Skeletal muscle cell (primary cell): ENCODE data around the gene SLC35A4.
A peak's percentile ranks its signal among the peaks of the same experiment; 100 is the strongest.
"Not testable (repeated sequence)": the region's sequence is repeated elsewhere in the genome, so short reads cannot be mapped to it uniquely, and the experiment has no call there.

Source experiments
- DNase-seq: peaks from one replicate; pipeline ENCODE4 v3.0.0-alpha.2; 2010; ENCODE audit warnings: low read depth
- H3K4me3 ChIP-seq: 2 replicates; pipeline ENCODE4 v1.5.1; 2011; ENCODE audit warnings: low read depth, mild to moderate bottlenecking, control low read depth, low read length, moderate library complexity

Gene SLC35A4

GRCh38 chr5:140579188-140579747, 14.6 kb downstream of the SLC35A4 start:
- not testable (repeated sequence) for H3K4me3 ChIP-seq, DNase-seq

DNA sequence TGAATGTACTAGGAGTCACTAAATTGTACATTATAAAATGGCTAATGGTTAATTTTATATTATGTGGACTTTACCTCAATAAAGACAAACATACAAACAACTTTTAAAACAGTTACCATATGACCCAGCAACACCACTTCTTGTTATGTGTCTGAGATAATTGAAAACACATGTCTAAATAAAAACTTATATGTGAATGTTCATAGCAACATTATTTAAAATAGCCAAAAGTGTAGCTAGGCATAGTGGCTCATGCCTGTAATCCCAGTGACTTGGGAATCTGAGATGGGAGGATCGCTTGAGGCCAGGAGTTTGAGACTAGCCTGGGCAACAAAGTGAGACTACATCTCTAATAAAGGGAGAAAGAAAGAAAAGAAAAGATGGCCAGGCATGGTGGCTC, 22.9 kb downstream of the SLC35A4 start:
- no peak overlapping the region for H3K4me3 ChIP-seq
- no peak for DNase-seq

DNA sequence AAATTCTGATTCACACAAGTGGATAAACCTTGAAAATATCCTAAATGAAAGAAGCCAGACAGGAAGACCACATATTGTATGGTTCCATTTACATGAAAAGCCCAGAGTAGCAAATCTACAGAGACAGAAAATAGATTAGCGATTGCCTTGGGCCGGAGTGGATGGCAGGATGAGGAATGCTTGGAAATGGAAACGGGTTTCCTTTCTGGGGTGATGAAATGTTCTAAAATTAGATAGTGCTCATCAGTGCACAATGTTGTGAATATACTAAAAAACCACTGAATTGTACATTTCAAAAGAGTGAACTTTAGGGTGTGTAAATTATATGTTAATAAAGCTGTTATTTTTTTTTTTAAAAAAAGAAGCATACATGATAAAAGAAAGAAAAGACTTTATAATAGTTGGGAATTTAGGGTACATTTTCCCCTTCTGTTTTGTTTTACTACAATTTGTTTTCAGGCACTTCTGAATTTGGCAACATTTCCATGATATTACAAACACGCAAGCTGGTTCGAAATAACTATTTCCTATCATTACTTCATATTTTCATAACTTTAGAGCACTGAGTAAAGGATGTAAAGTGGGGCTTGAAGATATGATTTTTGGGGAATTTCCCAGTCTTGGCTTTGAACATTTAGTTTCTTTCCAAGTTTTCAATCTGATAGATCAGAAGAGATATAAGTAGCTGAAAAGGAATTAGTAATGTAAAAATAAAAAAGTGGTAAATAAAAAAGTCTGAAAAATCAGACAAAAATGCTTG, 23.9 kb downstream of the SLC35A4 start:
- no peak for DNase-seq
- H3K4me3 ChIP-seq, result no peak overlapping the region

- DNase-seq, result no peak
Observed at GRCh38 chr5:140590861-140591260, 26.2 kb downstream of the SLC35A4 start.

GRCh38 chr5:140591747-140592372, 27.2 kb downstream of the SLC35A4 start:
- H3K4me3 ChIP-seq, result no peak overlapping the region
- DNase-seq, result peak; percentile 13

More at GRCh38 chr5:140590861-140591260, 26.2 kb downstream of the SLC35A4 start:
- H3K4me3 ChIP-seq, result no peak overlapping the region

GRCh38 chr5:140593070-140593469, 28.4 kb downstream of the SLC35A4 start:
- DNase-seq, H3K4me3 ChIP-seq: not testable (repeated sequence)

DNA sequence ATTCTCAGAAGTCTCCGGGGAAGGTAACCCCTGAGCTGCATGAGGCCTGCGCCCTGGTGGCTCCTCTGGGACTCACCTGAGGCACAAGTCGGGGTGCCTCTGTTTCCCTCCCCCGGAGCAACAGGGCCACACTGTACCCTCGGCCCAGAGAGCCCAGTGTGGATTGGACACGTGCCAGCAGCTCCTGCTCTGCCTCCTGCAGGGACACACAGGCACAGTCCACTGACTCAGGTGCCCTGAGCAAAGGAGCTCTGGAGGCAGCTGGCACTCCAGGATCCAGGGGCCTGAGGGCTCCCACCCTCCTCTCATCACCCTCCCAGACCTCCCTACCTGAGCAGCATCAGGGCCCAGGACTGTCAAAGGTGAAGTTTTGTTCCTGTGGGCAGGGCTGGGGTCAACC, 29.5 kb downstream of the SLC35A4 start:
- no peak for DNase-seq
- H3K4me3 ChIP-seq, result no peak overlapping the region

GRCh38 chr5:140595538-140596300, 31.1 kb downstream of the SLC35A4 start:
- H3K4me3 ChIP-seq, result no peak overlapping the region
- DNase-seq, result no peak

- no peak for DNase-seq
- H3K4me3 ChIP-seq, result no peak overlapping the region
Observed at GRCh38 chr5:140596321-140596741, 31.7 kb downstream of the SLC35A4 start.

DNA sequence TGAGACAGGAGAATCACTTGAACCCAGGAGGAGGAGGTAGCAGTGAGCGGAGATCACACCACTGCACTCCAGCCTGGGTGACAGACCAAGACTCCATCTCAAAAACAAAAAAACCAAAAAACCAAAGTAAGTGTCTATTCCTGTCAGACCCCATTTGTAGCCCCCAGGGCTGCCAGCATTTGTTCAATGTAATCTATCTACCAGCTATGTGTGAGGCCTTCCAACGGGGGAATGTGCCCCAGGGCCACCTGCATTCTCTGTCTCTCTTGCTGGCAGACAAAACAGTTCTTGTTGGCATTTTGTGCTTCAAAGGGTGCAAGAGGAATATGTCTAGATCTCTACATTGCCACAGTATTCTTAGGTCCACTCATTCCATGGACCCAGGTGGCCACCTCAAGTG, 34.2 kb downstream of the SLC35A4 start:
- H3K4me3 ChIP-seq, result no peak overlapping the region
- no peak for DNase-seq

GRCh38 chr5:140600096-140600495, 35.5 kb downstream of the SLC35A4 start:
- no peak for DNase-seq
- H3K4me3 ChIP-seq, result no peak overlapping the region

DNA sequence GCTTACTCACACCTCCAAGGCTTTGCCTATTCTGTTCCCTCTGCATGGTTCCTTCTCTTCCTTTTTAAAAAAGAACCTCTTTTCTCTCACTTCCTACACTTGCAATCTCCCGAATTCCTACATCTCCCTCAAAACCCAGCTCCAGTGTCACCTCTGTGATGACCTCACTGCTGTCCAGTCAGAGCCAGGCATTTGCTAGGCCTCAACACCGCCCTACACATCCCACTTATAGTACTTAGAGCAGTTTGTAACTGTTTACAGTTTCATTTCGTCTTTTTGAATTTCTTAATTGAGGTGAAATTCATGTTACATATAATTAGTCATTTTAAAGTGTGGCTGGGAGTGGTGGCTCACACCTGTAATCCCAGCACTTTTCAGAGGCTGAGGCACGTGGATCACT, 37.5 kb downstream of the SLC35A4 start:
- DNase-seq, result no peak
- no peak overlapping the region for H3K4me3 ChIP-seq

DNA sequence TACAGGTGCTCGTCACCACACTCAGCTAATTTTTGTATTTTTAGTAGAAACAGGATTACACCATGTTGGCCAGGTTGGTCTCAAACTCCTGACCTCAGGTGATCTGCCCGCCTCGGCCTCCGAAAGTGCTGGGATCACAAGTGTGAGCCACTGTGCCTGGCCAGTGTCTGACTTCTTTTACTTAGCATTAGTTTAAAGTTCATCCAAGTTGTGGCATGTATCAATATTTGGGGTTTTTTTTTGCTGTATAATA, 38.7 kb downstream of the SLC35A4 start:
- not testable (repeated sequence) for DNase-seq, H3K4me3 ChIP-seq

DNA sequence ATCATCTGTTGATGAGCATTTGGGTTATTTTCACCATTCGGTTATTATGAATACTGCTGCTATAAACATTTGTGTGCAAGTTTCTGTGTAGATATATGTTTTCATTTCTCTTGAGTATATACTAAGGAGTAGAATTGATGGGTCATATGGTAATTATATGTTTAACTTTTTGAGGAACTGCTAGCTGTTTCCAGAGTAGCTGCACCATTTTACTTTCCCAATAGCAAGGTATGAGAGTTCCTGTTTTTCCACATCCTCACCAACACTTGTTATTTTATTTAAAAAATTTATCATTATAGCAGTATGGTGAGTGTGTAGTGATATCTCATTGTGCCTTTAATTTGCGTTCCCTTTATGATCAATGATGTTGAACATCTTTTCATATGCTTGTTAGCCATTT, 39.1 kb downstream of the SLC35A4 start:
- no peak overlapping the region for H3K4me3 ChIP-seq
- DNase-seq, result no peak

GRCh38 chr5:140605879-140606278, 41.3 kb downstream of the SLC35A4 start:
- H3K4me3 ChIP-seq, result no peak overlapping the region
- DNase-seq, result no peak

DNA sequence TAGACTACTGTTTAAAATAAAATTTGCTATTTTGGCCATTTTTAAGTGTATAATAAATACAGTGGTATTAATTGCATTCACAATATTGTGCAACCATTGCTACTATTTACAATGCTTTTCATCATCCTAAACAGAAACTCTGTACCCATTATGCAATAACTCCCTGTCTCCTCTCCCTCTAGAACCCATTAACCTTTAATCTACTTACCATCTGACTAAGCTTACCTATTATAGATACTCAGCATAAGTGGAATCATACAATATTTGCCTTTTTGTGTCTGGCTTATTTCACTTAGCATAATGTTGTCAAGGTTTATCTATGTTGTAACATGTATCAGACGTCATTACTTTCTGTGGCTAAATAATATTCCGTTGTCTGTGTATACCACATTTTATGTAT, 42.4 kb downstream of the SLC35A4 start:
- no peak for DNase-seq
- no peak overlapping the region for H3K4me3 ChIP-seq

DNA sequence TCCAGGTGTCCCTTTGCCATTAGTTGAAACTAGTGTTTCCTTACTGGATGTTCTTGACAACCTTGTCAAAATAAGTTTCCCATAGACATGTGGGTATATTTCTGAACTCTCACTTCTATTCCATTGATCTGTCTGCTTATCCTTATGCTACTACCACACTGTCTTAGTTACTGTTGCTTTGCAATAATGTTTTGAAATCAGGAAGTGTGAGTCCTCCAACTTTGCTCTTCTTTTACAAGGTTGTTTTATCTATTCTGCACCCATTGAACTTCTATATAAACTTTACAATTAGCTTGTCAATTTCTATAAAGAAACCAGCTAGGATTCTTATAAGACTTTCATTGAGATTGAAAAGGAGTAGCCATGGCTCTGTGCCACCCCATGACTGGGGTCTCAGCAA, 44.1 kb downstream of the SLC35A4 start:
- DNase-seq, result no peak
- H3K4me3 ChIP-seq, result no peak overlapping the region

DNA sequence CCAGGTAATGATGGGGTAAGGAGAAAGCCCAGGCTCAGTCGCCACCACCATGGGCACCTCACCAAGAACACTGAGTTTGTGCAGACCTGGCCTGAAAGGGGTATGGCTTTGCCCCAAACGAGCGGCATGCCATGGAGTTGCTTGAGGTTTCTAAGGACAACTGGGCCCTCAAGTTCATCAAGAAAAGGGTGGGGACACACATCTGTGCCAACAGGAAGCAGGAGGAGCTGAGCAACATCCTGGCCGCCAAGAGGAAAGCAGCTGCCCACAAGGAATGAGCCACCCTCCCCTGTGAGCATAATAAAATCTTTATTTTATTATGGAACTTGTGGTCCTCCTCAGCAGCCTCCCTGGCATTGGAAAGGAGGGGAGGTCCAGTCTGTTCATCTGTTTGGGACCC, 44.5 kb downstream of the SLC35A4 start:
- no peak overlapping the region for H3K4me3 ChIP-seq
- DNase-seq, result no peak

GRCh38 chr5:140611020-140611521, 46.4 kb downstream of the SLC35A4 start:
- no peak overlapping the region for H3K4me3 ChIP-seq
- DNase-seq, result no peak
